VCaP (cell line): Measurements from ENCODE around the gene PLXNA2.

ENCODE experiments used
- H3K27ac ChIP-seq: fragments of 450-650 bp; 2 replicates; pipeline ENCODE4 v1.5.1; 2017
- CTCF ChIP-seq: fragments of 450-650 bp; conservative IDR thresholded peaks from 2 replicates; pipeline ENCODE4 v1.5.1; 2017; ENCODE audit warnings: mild to moderate bottlenecking, moderate library complexity

The PLXNA2 gene

DNA sequence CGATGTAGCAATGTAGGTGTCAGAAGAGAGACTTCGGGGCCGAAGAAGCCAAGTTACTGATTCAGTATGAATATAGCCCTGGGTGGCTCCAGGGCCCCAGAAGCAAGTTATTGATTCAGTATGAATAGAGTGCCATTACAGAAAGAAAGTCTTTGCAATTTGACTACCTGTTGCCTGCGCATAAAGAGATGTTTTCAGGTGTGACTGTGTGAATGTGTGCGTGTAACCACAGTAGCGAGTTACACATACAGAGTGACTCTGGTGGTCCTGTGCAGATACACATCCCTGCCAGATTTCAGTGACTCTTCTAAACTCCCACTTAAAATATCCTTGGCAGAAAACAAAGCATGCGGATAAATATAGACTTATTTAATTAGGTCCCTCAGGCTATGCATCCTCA lies 190.5 kb downstream of the PLXNA2 start:
- H3K27ac ChIP-seq, result peak overlapping the region; percentile 93
- TF ChIP-seq CTCF, result no peak

DNA sequence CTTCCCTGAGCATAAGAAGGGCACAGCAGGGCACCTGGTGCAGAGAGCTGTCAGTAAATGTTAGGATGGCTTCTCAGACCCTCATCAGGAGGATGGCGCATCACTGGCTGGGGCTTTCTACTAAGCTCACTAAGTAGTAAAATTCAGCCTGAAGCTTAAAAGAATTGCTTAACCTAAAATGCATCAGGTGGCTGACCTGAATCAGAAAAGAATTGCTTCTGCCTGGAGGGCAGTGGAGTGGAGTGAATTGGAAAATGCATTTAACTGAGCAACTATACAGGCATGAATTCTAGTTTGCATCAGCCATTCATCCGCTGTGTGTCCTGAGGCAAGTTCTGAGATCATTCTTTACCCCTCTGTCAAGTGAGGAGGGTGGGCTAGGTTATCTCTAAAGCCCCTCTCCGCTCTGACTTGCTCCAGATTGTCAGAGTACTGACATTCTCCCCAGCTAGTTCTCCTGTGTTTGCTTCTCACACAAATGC lies 191.2 kb downstream of the PLXNA2 start:
- TF ChIP-seq CTCF, result no peak
- H3K27ac ChIP-seq, result peak overlapping the region; percentile 93; the same call in 1 of the 2 replicates

- no peak overlapping the region for H3K27ac ChIP-seq
- no peak for TF ChIP-seq CTCF
Observed at GRCh38 chr1:208052135-208052534, 192.0 kb downstream of the PLXNA2 start.

DNA sequence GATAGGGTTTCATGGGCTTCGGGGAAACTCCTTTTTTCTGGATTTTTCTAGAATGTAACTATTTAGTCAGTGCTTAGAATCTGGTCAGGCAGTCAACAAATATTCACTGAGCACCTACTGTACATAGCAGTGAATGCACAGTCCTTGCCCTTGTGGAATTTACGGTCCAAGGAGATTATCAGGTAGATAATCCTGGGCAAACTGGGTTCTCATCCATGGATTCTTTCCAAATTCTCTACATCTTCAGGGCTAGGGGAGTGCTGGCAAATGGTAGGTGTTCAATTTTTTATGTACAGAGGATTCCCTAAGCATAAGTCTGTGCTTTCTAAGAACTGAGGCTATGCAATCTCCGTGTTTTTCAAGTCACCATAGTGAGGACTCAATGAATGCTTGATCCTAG lies 192.5 kb downstream of the PLXNA2 start:
- TF ChIP-seq CTCF, result no peak

GRCh38 chr1:208048904-208049303 lies 195.3 kb downstream of the PLXNA2 start:
- no peak overlapping the region for H3K27ac ChIP-seq
- TF ChIP-seq CTCF, result no peak

More for the DNA sequence above, 192.5 kb downstream of the PLXNA2 start:
- H3K27ac ChIP-seq, result no peak overlapping the region

DNA sequence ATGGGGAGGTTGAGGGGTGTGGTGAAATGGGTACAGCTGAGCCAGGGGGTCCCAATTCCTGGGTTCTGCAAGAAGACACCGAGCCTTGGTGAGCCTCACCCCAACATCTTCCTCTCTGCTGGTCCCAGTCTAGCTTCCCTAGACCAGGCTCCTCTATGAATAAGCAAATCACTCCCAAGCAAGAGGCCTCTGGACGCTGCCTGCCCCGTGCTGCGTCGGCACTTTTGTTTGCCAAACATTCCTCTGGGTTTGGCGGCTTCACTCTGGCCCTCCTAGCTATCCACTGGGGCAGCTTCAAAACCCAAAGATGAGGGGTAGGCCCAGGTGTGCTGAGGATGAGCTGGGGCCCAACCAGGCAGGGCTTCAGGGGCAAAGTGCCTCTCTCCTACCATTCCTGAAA lies 196.2 kb downstream of the PLXNA2 start:
- TF ChIP-seq CTCF, result no peak
- no peak overlapping the region for H3K27ac ChIP-seq

DNA sequence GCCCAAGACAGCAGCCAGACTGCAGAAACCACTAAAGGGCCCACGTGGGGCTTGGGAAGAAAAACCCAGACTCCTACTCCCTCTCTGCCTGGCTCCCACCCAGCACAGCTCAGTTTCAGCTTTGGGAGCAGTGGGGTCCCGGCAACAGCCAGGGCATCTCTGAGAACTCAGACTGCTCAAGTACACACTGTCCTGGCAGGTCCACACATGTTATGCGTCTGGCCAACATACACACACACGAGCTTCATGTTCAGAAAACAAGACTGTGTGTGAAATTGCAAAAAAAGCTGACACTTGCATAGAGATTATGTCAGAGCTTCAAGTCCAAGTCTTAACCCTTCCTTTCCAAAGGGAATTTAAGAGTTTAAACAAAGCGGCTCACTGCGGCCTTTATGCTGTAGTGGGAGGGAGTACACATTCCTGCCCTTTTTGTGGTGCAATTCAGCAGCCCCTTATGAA lies 196.7 kb downstream of the PLXNA2 start:
- TF ChIP-seq CTCF, result no peak

More for the DNA sequence above, 196.7 kb downstream of the PLXNA2 start:
- no peak overlapping the region for H3K27ac ChIP-seq
